ENCODE results near the gene ORAI2.
A peak's percentile ranks its signal among the peaks of the same experiment; 100 is the strongest.
"Not testable (repeated sequence)": the region's sequence is repeated elsewhere in the genome, so short reads cannot be mapped to it uniquely, and the experiment has no call there.

The ORAI2 gene

GRCh38 chr7:102404005-102404861, 29.1 kb upstream of the ORAI2 start:
- CTCF ChIA-PET: interaction anchor here (1.0 to 56.5 kb wide), 5 partner anchors 8 to 150 kb away, joined by 3 to 1488 read pairs (median 6); partner anchors contain the start of genes ALKBH4, LRWD1, ORAI2 and PRKRIP1
- H3K27me3 ChIP-seq (replicated peaks in 2 of 5; ENCODE audit: control insufficient read depth in 4 of 5, insufficient read depth in 5 of 5, low read length in 4 of 5): no peaks in the 10 kb centered on the region
- DNase-seq: peak; percentile 75 to 86 (median 86)
- H3K9me3 ChIP-seq (ENCODE audit: control extremely low read depth in 1 of 5, control insufficient read depth in 4 of 5, insufficient read depth in 2 of 5, low read depth in 1 of 5, low read length in 4 of 5): no peaks in the 10 kb centered on the region
- 86% methylated on average over 11 of the region's 15 CpGs for WGBS (ENCODE audit: insufficient coverage)
- no peak overlapping the region for H3K4me3 ChIP-seq (ENCODE audit: control insufficient read depth in 1 of 7, extremely low read depth in 1 of 7, insufficient read depth in 4 of 7, low read depth in 2 of 7, low read length in 6 of 7)
- peaks cover 0 to 7% (median 0%) of the 10 kb centered on the region in 4 experiments for H3K4me1 ChIP-seq (ENCODE audit: control extremely low read depth in 1 of 4, control insufficient read depth in 4 of 4, insufficient read depth in 4 of 4, low read length in 3 of 4)
- H3K27ac ChIP-seq (ENCODE audit: insufficient read depth in 1 of 2, low read depth in 1 of 2, low read length in 2 of 2, poor library complexity in 1 of 2, severe bottlenecking in 2 of 2): no peak overlapping the region
- peaks cover 19 to 82% (median 53%) of the 10 kb centered on the region in 4 experiments for H3K36me3 ChIP-seq (ENCODE audit: control insufficient read depth in 4 of 4, insufficient read depth in 4 of 4, low read length in 3 of 4)
- POLR2A ChIA-PET: interaction anchor here (0.6 kb wide), 1 partner anchor 44 kb away, joined by 3 read pairs; no protein-coding TSS in a partner anchor

- WGBS (ENCODE audit: insufficient coverage): 93% methylated on average over 3 of the region's 5 CpGs
- H3K4me3 ChIP-seq (ENCODE audit: control insufficient read depth in 1 of 7, extremely low read depth in 1 of 7, insufficient read depth in 4 of 7, low read depth in 2 of 7, low read length in 6 of 7); H3K9me3 ChIP-seq (ENCODE audit: control extremely low read depth in 1 of 5, control insufficient read depth in 4 of 5, insufficient read depth in 2 of 5, low read depth in 1 of 5, low read length in 4 of 5); H3K4me1 ChIP-seq (ENCODE audit: control extremely low read depth in 1 of 4, control insufficient read depth in 4 of 4, insufficient read depth in 4 of 4, low read length in 3 of 4); H3K27me3 ChIP-seq (replicated peaks in 2 of 5; ENCODE audit: control insufficient read depth in 4 of 5, insufficient read depth in 5 of 5, low read length in 4 of 5); H3K27ac ChIP-seq (ENCODE audit: insufficient read depth in 1 of 2, low read depth in 1 of 2, low read length in 2 of 2, poor library complexity in 1 of 2, severe bottlenecking in 2 of 2); DNase-seq: not testable (repeated sequence)
- ChIA-PET POLR2A (interaction anchor here (0.6 kb wide), 1 partner anchor 43 kb away, joined by 3 read pairs; no protein-coding TSS in a partner anchor), CTCF (interaction anchor here (1.0 to 56.5 kb wide), 5 partner anchors 9 to 151 kb away, joined by 3 to 1488 read pairs (median 6); partner anchors contain the start of genes ALKBH4, LRWD1, ORAI2 and PRKRIP1)
- peaks cover 19 to 81% (median 53%) of the 10 kb centered on the region in 4 experiments for H3K36me3 ChIP-seq (ENCODE audit: control insufficient read depth in 4 of 4, insufficient read depth in 4 of 4, low read length in 3 of 4)
Measured at GRCh38 chr7:102404862-102405188, 28.6 kb upstream of the ORAI2 start.

- 97% methylated on average over 5 of the region's 6 CpGs for WGBS (ENCODE audit: insufficient coverage)
- Histone ChIP-seq H3K9me3 (ENCODE audit: control extremely low read depth in 1 of 5, control insufficient read depth in 4 of 5, insufficient read depth in 2 of 5, low read depth in 1 of 5, low read length in 4 of 5) (peaks cover 0 to 6% (median 2%) of the 10 kb centered on the region in 5 experiments), H3K4me3 (ENCODE audit: control insufficient read depth in 1 of 7, extremely low read depth in 1 of 7, insufficient read depth in 4 of 7, low read depth in 2 of 7, low read length in 6 of 7) (no peak overlapping the region), H3K36me3 (ENCODE audit: control insufficient read depth in 4 of 4, insufficient read depth in 4 of 4, low read length in 3 of 4) (peaks cover 11 to 82% (median 51%) of the 10 kb centered on the region in 4 experiments), H3K27me3 (replicated peaks in 2 of 5; ENCODE audit: control insufficient read depth in 4 of 5, insufficient read depth in 5 of 5, low read length in 4 of 5) (no peaks in the 10 kb centered on the region), H3K4me1 (ENCODE audit: control extremely low read depth in 1 of 4, control insufficient read depth in 4 of 4, insufficient read depth in 4 of 4, low read length in 3 of 4) (peaks cover 0 to 8% (median 1%) of the 10 kb centered on the region in 4 experiments), H3K27ac (ENCODE audit: insufficient read depth in 1 of 2, low read depth in 1 of 2, low read length in 2 of 2, poor library complexity in 1 of 2, severe bottlenecking in 2 of 2) (no peak overlapping the region)
- ChIA-PET CTCF (interaction anchor here (3.2 to 56.5 kb wide), 2 partner anchors 11 to 34 kb away, joined by 11 to 1488 read pairs; partner anchors contain the start of genes ALKBH4, LRWD1, ORAI2 and PRKRIP1), POLR2A (no interaction called here)
- no peak for DNase-seq
Measured at GRCh38 chr7:102407910-102408309, 25.5 kb upstream of the ORAI2 start.

GRCh38 chr7:102408530-102408929, 24.8 kb upstream of the ORAI2 start:
- H3K4me1 ChIP-seq (ENCODE audit: control extremely low read depth in 1 of 4, control insufficient read depth in 4 of 4, insufficient read depth in 4 of 4, low read length in 3 of 4); H3K9me3 ChIP-seq (ENCODE audit: control extremely low read depth in 1 of 5, control insufficient read depth in 4 of 5, insufficient read depth in 2 of 5, low read depth in 1 of 5, low read length in 4 of 5); H3K4me3 ChIP-seq (ENCODE audit: control insufficient read depth in 1 of 7, extremely low read depth in 1 of 7, insufficient read depth in 4 of 7, low read depth in 2 of 7, low read length in 6 of 7); DNase-seq; H3K27me3 ChIP-seq (replicated peaks in 2 of 5; ENCODE audit: control insufficient read depth in 4 of 5, insufficient read depth in 5 of 5, low read length in 4 of 5); POLR2A ChIA-PET; H3K27ac ChIP-seq (ENCODE audit: insufficient read depth in 1 of 2, low read depth in 1 of 2, low read length in 2 of 2, poor library complexity in 1 of 2, severe bottlenecking in 2 of 2): not testable (repeated sequence)
- H3K36me3 ChIP-seq (ENCODE audit: control insufficient read depth in 4 of 4, insufficient read depth in 4 of 4, low read length in 3 of 4): peaks cover 11 to 82% (median 52%) of the 10 kb centered on the region in 4 experiments
- CTCF ChIA-PET: interaction anchor here (3.2 to 56.5 kb wide), 2 partner anchors 12 to 34 kb away, joined by 11 to 1488 read pairs; partner anchors contain the start of genes ALKBH4, LRWD1, ORAI2 and PRKRIP1
- 97% methylated on average over 5 of the region's 6 CpGs for WGBS (ENCODE audit: insufficient coverage)

- H3K4me1 ChIP-seq (ENCODE audit: control extremely low read depth in 1 of 4, control insufficient read depth in 4 of 4, insufficient read depth in 4 of 4, low read length in 3 of 4): peaks cover 0 to 5% (median 1%) of the 10 kb centered on the region in 4 experiments
- H3K27me3 ChIP-seq (replicated peaks in 2 of 5; ENCODE audit: control insufficient read depth in 4 of 5, insufficient read depth in 5 of 5, low read length in 4 of 5): no peaks in the 10 kb centered on the region
- 100% methylated on average over 3 of the region's 4 CpGs for WGBS (ENCODE audit: insufficient coverage)
- DNase-seq: no peak
- peaks cover 0 to 6% (median 2%) of the 10 kb centered on the region in 5 experiments for H3K9me3 ChIP-seq (ENCODE audit: control extremely low read depth in 1 of 5, control insufficient read depth in 4 of 5, insufficient read depth in 2 of 5, low read depth in 1 of 5, low read length in 4 of 5)
- H3K4me3 ChIP-seq (ENCODE audit: control insufficient read depth in 1 of 7, extremely low read depth in 1 of 7, insufficient read depth in 4 of 7, low read depth in 2 of 7, low read length in 6 of 7): no peak overlapping the region
- POLR2A ChIA-PET: no interaction called here
- H3K36me3 ChIP-seq (ENCODE audit: control insufficient read depth in 4 of 4, insufficient read depth in 4 of 4, low read length in 3 of 4): peaks cover 11 to 80% (median 50%) of the 10 kb centered on the region in 4 experiments
- no peak overlapping the region for H3K27ac ChIP-seq (ENCODE audit: insufficient read depth in 1 of 2, low read depth in 1 of 2, low read length in 2 of 2, poor library complexity in 1 of 2, severe bottlenecking in 2 of 2)
- CTCF ChIA-PET: interaction anchor here (1.2 to 56.5 kb wide), 3 partner anchors 12 to 33 kb away, joined by 4 to 1488 read pairs (median 11); partner anchors contain the start of genes ALKBH4, LRWD1, ORAI2 and PRKRIP1
Measured at GRCh38 chr7:102409340-102409739, 24.0 kb upstream of the ORAI2 start.

GRCh38 chr7:102410123-102410522, 23.3 kb upstream of the ORAI2 start:
- POLR2A ChIA-PET: no interaction called here
- H3K36me3 ChIP-seq (ENCODE audit: control insufficient read depth in 4 of 4, insufficient read depth in 4 of 4, low read length in 3 of 4): peaks cover 10 to 80% (median 49%) of the 10 kb centered on the region in 4 experiments
- no peak for DNase-seq

More at GRCh38 chr7:102410123-102410522, 23.3 kb upstream of the ORAI2 start:
- Histone ChIP-seq H3K9me3 (ENCODE audit: control extremely low read depth in 1 of 5, control insufficient read depth in 4 of 5, insufficient read depth in 2 of 5, low read depth in 1 of 5, low read length in 4 of 5) (peaks cover 0 to 6% (median 2%) of the 10 kb centered on the region in 5 experiments), H3K4me1 (ENCODE audit: control extremely low read depth in 1 of 4, control insufficient read depth in 4 of 4, insufficient read depth in 4 of 4, low read length in 3 of 4) (peaks cover 0 to 5% (median 1%) of the 10 kb centered on the region in 4 experiments), H3K4me3 (ENCODE audit: control insufficient read depth in 1 of 7, extremely low read depth in 1 of 7, insufficient read depth in 4 of 7, low read depth in 2 of 7, low read length in 6 of 7) (no peak overlapping the region), H3K27me3 (replicated peaks in 2 of 5; ENCODE audit: control insufficient read depth in 4 of 5, insufficient read depth in 5 of 5, low read length in 4 of 5) (no peaks in the 10 kb centered on the region), H3K27ac (ENCODE audit: insufficient read depth in 1 of 2, low read depth in 1 of 2, low read length in 2 of 2, poor library complexity in 1 of 2, severe bottlenecking in 2 of 2) (no peak overlapping the region)
- 97% methylated on average over 4 of the region's 6 CpGs for WGBS (ENCODE audit: insufficient coverage)
- CTCF ChIA-PET: interaction anchor here (1.2 to 56.5 kb wide), 3 partner anchors 13 to 32 kb away, joined by 4 to 1488 read pairs (median 11); partner anchors contain the start of genes ALKBH4, LRWD1, ORAI2 and PRKRIP1

All from common myeloid progenitor, CD34-positive (primary cell).